GM18861 (cell line): ENCODE measurements around the gene IL12B.
"Not testable (repeated sequence)": the region's sequence is repeated elsewhere in the genome, so short reads cannot be mapped to it uniquely, and the experiment has no call there.

Experiments used
- ATAC-seq: cut with Tn5 transposase; IDR thresholded peaks from one replicate; pipeline ENCODE4 v1.9.1; 2021; ENCODE audit not compliant: unreplicated experiment

IL12B gene

GRCh38 chr5:159297300-159297699 lies 33.0 kb downstream of the IL12B start:
- ATAC-seq, result not testable (repeated sequence)

DNA sequence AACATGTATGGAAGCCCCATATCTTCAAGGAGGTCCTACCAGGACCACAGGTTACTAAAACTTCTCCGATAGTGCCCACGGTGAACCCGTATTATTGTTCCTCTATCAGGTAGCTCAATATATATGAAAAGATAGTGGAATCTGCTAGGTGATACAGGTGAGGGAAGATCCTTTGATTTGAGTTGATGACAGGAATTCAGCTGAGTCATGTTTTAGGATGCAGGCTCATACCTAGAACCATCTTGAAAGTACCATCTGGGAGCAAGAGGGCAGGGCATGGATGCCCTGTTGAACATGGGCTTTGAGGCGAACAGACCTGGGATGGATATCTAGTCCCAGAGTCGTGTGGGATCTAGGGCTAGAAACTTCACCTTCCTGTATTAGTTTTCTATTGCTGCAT lies 35.4 kb downstream of the IL12B start:
- no peak for ATAC-seq

DNA sequence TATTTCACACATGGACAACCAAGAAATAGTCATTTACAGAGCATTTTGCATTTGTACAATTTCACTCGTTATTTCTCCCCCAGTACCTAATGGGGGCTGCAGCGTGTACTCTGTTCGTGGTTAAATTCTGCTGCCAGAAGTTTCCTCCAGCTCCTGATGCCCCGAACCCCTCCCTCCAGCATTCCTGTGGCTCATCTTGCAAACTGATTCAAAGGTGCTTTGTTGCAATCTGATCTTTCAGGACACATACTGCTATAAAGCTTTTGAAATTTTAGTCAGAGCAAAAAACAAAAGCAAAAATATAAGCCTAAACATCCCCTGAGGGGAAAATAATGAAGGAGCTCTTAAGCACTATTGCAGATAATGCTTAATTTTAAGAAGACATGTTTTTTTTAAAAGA lies 39.5 kb downstream of the IL12B start:
- ATAC-seq, result no peak

- no peak for ATAC-seq
Observed at GRCh38 chr5:159286420-159287035, 43.8 kb downstream of the IL12B start.

DNA sequence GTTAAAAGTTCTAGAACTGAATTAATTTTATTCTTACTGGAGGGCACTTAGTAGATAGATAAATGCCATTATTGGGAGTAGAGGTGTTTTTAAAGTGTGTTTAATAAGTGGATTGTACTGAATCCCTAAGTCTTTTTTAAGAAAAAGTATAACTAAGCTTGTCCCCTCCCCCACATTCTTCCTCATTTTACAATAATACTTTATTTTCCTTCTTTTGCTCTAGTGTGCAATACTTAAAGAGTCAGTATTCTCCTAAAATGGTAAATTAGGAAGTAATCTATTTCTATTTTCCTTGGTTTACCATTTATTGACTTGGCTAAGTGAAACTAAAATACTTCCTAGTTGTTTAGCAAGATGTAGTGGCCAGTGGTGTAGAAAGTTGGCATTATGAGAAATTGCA lies 55.6 kb downstream of the IL12B start:
- ATAC-seq, result no peak

GRCh38 chr5:159273923-159274322 lies 56.4 kb downstream of the IL12B start:
- ATAC-seq, result no peak

GRCh38 chr5:159269723-159270122 lies 60.6 kb downstream of the IL12B start:
- ATAC-seq, result no peak

- ATAC-seq, result not testable (repeated sequence)
Observed at GRCh38 chr5:159266764-159267163, 63.5 kb downstream of the IL12B start.
